Embryonic facial prominence (tissue), 1 donor: Measurements from ENCODE around the gene KLHDC3.

ENCODE experiments used
- DNase-seq: peaks from one replicate; pipeline ENCODE4 v3.0.0-alpha.2; 2016; ENCODE audit errors: extremely low spot score

The KLHDC3 gene

DNA sequence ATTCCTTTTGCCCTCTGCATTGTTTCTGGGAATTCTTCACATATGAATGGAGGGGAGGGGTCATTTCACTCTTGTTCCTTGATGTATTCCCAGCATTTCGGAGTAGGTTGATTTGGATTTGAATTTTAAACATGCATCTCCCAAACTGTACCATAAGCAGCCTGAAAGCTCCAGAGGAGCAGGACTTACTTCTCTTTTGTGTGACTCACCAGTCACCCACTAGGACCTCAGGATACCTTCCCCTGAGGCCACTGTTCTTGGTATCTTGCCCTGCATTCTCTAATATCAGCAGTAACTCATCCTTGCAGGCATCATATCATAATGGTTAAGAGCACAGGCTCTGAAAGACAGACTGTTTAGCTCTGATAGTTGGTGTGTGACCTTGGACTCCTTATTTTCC, 44.5 kb downstream of the KLHDC3 start:
- DNase-seq, result no peak

DNA sequence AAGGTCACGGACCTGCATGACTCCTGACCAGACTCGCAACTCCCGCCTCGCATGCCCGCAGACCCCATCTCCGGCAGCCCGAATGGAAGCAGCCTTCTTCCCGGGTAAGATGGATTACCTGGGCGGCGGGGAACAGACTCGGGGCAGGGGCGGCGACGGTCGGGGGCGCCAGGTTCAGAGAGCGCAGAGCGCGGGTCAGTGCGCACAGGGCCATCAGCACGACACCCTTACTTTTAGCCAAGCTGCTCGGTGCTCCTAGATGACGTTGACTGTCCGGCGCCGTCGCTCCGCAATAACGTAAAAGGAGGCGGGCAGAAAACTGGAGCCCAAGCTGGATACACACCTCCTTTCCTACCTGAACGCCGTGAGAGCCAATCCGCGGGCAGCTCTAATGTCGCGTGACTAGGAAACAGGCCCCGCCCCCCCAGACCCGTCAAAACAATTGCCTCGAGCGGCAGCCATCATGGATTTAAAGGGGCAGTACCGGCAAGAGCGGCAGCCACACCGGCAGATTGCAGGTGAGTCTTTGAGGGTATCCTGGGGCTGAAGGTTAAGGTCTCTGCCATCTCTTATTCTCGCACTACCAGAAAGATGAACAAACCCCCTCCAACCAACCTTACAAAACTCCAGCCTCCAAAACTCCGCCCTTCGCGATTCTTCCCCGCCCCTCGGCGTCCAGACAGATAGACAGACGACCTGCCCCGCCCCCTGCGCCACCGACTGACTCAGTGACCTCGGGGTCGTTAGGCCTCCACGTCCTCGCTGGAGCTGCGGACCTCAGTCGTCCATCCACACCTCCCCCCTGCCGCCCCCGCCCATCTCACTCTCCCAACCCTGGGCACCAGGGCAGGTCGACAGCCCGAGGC, 45.4 kb downstream of the KLHDC3 start, which contains the start of the genes KLC4 and MRPL2:
Gene KLC4, plus strand, starts transcription at position 464 of the 866 bp plus-strand sequence. CDS start 1,705 bp downstream, outside the sequence.
Gene MRPL2, minus strand, starts transcription at position 267 of the 866 bp plus-strand sequence. Its CDS starts 53 bp downstream, at position 214.
- DNase-seq, result peak; percentile 98

DNA sequence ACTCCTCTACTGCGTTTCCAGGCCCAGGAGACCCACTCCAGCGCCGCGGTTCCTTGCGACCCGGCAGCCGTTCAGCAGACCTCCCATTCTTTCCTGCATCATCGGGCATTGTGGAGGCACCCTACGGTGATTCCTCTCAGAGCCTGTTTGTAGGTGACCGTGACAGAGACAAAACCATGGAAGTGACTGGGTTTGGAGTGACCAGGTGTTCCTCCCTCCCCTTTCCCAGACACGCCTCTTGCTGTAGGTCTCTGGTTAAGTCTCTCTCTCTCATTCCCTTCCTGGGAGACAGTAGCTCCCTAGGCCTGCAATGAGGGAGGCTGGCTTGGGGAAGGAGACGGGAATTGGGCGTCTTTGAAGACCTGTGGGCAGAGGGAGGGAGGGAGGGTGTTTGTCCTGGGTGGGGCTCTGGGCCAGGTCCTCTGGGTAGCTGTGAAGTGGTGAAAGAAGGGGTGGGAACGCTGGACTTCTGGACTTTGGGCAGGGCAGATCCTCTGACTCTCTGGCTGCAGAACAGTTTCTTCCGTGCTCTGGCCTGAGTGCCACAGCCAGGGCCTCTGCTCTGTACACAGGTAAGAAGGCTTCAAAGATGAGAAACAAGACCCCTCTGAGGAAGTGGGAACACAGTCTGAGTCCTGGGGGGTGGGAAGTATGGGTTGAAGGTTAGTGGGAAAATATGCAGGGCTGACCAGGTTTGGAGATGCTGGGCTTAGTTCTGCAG, 46.1 kb downstream of the KLHDC3 start:
- DNase-seq, result no peak

DNA sequence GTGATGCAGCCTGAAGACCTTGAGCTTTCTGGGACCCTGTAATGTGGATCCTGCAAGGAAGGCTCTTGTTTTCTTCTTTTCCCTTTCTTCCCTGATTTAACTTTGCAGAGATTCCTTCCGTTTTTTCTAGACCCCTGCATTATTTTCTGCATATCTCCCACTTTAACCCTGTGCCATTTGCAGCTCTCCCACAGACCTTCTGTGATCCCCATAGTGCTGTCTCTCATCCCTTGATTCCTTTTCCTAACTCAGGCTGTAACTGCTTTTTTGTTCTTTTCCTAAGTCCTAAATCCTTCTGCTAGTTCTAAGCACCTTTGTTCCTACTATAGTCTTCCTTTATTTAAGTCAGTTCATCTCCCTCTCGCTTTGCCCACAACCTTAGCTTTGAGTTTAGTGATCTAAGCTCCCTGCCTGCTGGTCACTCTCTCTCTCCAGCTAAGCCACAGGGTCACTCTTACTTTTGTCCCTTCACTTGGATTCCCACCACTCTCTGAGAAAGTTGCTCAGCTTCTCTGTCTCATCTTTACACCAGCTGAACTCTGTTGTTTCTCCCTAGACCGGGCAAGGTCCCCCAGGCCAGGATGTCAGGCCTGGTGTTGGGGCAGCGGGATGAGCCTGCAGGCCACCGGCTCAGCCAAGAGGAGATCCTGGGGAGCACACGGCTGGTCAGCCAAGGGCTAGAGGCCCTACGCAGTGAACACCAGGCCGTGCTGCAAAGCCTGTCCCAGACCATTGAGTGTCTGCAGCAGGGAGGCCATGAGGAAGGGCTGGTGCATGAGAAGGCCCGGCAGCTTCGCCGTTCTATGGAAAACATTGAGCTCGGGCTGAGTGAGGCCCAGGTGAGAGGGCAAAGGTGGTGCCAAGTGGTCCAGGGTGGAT, 46.9 kb downstream of the KLHDC3 start:
- no peak for DNase-seq

DNA sequence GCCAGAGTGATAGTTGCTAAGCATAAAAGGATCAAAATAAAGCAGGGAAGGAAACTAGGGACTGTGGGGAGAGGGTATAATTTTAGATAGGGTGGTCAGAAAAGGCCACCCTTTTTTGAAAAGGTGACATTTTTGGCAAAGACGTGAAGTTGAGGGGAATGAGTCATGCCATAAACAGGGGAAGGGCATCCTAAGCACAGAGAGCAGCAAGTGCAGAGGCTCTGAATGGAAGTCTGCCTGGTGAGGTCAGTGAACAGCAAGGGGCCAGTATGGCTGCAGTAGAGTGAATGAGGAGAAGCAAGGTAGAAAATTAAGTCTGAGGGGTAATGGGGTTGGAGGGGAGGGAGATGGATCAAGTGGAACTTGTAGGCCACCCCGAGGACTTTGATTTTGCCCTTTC, 47.8 kb downstream of the KLHDC3 start:
- DNase-seq, result no peak

DNA sequence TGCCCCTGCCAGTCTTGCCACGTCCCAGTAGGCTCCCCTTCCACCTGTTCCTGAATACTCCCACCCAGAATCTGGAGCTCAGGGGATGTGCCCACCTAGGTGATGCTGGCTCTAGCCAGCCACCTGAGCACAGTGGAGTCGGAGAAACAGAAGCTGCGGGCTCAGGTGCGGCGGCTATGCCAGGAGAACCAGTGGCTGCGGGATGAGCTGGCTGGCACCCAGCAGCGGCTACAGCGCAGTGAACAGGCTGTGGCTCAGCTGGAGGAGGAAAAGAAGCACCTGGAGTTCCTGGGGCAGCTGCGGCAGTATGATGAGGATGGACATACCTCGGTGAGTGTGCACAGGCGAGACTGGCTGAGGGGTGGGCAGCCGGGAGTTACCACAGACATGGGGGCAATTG, 48.8 kb downstream of the KLHDC3 start:
- no peak for DNase-seq

DNA sequence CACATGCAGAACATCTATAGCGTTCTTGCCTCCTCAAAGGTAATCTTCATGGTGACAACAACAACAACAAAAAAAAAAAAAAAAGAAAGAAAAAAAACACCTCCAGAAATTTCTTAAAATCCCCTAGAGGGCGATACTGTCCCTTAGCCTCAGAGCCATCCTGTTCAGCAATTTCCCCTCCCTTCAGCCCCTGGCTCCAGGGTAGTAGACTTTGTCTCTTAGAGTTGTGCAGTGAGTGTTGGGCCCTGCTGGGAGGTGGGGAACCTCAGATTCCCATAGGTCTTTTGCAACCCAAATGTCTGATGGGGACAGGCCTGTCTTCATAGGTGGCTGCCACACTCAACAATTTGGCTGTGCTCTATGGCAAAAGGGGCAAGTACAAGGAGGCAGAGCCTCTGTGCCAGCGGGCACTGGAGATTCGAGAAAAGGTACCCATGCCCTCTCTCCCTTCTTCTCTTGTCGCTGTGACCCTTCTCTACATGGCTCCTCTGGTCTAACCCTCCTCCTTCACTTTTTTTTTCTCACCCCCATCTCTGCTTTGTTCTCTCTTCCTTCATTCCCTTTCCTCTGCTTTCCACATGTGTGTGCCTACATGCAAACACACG, 56.1 kb downstream of the KLHDC3 start:
- no peak for DNase-seq
